GM12873 (cell line): ENCODE results near the gene CEACAM7.

Experiments
- TF ChIP-seq, protein P1 (sequence below): IDR thresholded peaks from 2 replicates; pipeline ENCODE4 v1.5.1; 2012; ENCODE audit warnings: low read depth, mild to moderate bottlenecking, moderate library complexity, low read length, control low read depth; ENCODE audit not compliant: insufficient read depth; ENCODE audit errors: missing control alignments

Gene CEACAM7

DNA sequence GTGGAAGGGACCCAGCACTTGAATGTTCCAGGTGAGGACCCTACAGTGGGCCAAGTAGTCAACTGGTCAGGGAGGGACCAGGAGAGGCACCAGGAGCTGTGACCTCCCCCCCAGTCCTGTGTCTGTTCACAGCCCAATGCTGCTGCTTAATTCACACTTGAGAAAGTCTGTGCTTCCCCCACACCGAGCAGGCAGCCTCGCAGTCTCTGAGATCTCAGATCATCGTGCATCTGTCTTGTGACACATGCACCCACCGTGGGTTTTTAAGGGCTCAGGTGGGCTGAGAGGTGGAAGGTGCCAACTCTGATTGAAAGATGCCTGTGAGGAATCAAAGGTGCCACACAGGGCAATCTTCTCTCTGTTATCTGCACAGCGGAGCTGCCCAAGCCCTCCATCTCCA lies 26.5 kb upstream of the CEACAM7 start:
- TF ChIP-seq, protein P1, sequence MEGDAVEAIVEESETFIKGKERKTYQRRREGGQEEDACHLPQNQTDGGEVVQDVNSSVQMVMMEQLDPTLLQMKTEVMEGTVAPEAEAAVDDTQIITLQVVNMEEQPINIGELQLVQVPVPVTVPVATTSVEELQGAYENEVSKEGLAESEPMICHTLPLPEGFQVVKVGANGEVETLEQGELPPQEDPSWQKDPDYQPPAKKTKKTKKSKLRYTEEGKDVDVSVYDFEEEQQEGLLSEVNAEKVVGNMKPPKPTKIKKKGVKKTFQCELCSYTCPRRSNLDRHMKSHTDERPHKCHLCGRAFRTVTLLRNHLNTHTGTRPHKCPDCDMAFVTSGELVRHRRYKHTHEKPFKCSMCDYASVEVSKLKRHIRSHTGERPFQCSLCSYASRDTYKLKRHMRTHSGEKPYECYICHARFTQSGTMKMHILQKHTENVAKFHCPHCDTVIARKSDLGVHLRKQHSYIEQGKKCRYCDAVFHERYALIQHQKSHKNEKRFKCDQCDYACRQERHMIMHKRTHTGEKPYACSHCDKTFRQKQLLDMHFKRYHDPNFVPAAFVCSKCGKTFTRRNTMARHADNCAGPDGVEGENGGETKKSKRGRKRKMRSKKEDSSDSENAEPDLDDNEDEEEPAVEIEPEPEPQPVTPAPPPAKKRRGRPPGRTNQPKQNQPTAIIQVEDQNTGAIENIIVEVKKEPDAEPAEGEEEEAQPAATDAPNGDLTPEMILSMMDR, result no peak

DNA sequence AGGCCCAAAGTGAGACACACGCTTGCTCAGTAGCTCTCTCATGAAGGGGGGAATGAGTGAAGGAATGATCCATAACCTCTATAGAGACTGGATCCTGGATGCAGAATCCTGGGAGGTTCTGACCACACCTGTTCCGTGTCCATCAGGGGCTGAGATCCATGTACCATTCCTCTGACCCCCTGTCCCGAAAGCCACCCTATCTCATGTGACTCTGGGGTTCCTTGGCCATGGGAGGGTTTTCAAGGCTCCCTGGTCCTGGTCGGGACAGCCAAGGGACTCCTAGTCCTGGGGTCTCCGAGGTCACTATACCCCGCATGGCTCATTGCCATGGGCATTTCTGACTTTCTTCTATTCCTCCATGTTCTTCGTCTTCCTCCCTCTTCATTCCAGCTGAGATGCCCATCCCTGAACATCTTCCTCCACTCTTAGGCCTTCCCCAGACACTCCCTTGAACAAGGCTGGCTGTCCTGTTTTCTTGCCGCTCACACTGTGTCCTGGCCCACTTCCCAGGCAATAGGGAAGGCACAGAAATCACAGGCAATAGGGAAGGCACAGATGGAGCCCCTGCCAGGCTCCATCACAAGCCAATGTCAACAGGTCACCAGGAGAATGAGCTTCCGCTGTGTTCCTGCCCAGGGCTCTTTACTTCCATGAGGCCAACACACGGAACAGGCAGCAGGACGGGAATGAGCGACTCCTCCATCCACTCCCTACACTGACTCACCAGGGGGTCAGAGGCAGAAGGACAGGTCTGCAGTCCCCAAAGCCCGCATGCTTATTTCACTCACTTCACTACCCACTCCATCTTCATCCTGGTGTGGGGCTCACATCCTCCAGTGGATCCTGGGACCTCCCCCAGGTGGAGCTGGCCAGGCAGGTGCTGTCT lies 23.5 kb upstream of the CEACAM7 start:
- TF ChIP-seq, protein P1, result no peak

DNA sequence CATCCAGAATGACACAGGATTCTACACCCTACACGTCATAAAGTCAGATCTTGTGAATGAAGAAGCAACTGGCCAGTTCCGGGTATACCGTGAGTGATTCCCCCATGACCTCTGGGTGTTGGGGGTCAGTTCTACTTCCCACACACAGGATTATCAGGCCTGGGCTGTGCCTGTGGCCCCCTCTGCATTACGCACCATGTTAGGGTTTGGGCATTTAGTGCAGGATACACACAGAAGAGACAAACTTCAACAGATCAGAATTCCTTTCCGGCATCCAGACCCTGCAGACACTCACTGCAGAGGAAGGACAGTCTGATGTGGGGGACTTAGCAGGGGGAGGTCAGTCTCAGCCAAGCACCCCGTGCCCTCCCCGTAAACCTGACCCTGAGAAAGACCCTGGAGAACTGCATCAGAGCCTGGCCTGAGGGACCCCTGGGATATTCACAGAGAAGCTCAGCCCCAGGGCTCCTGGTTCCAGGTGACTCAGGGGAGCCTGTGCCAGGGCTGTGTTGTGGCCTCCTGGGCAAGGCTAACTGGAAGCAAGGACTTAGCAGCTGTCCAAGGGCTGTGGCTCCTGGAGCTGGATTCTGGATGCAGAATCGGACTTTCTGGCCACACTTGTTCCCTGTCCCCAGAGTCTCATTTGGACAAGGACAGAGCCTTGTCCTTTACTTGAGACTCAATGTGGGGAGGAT lies 22.0 kb upstream of the CEACAM7 start:
- TF ChIP-seq, protein P1, result no peak

DNA sequence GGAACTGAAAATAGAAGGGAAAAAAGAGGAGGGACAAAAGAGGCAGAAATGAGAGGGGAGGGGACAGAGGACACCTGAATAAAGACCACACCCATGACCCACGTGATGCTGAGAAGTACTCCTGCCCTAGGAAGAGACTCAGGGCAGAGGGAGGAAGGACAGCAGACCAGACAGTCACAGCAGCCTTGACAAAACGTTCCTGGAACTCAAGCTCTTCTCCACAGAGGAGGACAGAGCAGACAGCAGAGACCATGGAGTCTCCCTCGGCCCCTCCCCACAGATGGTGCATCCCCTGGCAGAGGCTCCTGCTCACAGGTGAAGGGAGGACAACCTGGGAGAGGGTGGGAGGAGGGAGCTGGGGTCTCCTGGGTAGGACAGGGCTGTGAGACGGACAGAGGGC lies 20.4 kb upstream of the CEACAM7 start, which contains the start of gene CEACAM5:
Gene CEACAM5 (plus strand): TSS at position 146 of the 400 bp plus-strand sequence. CDS start 106 bp downstream, at position 252.
- TF ChIP-seq, protein P1, result no peak

DNA sequence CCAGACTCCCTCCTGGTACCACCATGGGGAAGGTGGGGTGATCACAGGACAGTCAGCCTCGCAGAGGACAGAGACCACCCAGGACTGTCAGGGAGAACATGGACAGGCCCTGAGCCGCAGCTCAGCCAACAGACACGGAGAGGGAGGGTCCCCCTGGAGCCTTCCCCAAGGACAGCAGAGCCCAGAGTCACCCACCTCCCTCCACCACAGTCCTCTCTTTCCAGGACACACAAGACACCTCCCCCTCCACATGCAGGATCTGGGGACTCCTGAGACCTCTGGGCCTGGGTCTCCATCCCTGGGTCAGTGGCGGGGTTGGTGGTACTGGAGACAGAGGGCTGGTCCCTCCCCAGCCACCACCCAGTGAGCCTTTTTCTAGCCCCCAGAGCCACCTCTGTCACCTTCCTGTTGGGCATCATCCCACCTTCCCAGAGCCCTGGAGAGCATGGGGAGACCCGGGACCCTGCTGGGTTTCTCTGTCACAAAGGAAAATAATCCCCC lies 19.9 kb upstream of the CEACAM7 start:
- TF ChIP-seq, protein P1, result no peak

DNA sequence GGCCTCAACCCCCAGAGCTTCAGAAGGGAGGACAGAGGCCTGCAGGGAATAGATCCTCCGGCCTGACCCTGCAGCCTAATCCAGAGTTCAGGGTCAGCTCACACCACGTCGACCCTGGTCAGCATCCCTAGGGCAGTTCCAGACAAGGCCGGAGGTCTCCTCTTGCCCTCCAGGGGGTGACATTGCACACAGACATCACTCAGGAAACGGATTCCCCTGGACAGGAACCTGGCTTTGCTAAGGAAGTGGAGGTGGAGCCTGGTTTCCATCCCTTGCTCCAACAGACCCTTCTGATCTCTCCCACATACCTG lies 19.4 kb upstream of the CEACAM7 start:
- TF ChIP-seq, protein P1, result no peak
